ENCODE results near the gene PPP6R2. TPM values are rescaled to one million over a fixed set of nuclear protein-coding genes. Genes with fewer than 3 reads are reported as not detected.

PPP6R2 gene
- total and polyA plus RNA-seq, 9 of the 15 experiments (the other 6 are each of a cell fraction or from before 2014, with no cell fraction given) = 0.32 to 39.8 (median 21.4) TPM

GRCh38 chr22:50482107-50483074 is 139.3 kb downstream of the PPP6R2 start (continued):
- TF ChIP-seq, protein P1, sequence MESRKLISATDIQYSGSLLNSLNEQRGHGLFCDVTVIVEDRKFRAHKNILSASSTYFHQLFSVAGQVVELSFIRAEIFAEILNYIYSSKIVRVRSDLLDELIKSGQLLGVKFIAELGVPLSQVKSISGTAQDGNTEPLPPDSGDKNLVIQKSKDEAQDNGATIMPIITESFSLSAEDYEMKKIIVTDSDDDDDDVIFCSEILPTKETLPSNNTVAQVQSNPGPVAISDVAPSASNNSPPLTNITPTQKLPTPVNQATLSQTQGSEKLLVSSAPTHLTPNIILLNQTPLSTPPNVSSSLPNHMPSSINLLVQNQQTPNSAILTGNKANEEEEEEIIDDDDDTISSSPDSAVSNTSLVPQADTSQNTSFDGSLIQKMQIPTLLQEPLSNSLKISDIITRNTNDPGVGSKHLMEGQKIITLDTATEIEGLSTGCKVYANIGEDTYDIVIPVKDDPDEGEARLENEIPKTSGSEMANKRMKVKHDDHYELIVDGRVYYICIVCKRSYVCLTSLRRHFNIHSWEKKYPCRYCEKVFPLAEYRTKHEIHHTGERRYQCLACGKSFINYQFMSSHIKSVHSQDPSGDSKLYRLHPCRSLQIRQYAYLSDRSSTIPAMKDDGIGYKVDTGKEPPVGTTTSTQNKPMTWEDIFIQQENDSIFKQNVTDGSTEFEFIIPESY (CRISPR knock-in tag; IDR thresholded peaks at IDR 0.05) = peak; percentile 84
- TF ChIP-seq RBFOX2 (IDR thresholded peaks at IDR 0.05; ENCODE audit: low read depth, low read length) = peak; percentile 75
- TF ChIP-seq, protein P2, sequence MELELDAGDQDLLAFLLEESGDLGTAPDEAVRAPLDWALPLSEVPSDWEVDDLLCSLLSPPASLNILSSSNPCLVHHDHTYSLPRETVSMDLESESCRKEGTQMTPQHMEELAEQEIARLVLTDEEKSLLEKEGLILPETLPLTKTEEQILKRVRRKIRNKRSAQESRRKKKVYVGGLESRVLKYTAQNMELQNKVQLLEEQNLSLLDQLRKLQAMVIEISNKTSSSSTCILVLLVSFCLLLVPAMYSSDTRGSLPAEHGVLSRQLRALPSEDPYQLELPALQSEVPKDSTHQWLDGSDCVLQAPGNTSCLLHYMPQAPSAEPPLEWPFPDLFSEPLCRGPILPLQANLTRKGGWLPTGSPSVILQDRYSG (tag; conservative IDR thresholded peaks at IDR 0.05; ENCODE audit: low read depth) = no peak

DNA sequence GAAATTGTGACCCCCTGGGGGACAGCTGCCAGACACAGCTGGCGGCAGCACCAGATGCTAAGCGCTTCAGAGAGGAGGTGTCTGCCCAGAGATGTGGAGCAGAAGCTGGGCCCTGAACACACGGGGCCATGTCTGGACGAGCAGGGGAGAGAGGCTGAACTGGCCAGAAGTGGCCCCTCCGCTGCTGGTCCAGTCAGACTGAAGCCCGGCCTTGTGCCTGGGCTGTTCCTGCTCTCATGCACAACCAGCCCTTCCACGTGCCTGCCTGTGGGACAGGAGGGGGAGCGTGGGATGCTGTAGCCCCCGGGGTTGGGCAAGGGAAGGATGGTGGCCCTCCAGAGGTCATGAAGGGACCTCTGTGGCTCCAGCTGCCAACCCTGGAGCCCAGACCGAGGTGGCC is 140.0 kb downstream of the PPP6R2 start:
- TSS peak; percentile 45 for BruUV-seq (replicated peaks)
- Histone ChIP-seq H3K27me3 (ENCODE audit: control insufficient read depth in 2 of 2, insufficient read depth in 2 of 2, low read length in 2 of 2) (no peaks in the 10 kb centered on the region), H2AFZ (ENCODE audit: low read depth, low read length) (no peak overlapping the region), H3K36me3 (ENCODE audit: control insufficient read depth, insufficient read depth, low read length) (no peaks in the 10 kb centered on the region), H3K79me2 (ENCODE audit: control insufficient read depth, insufficient read depth, low read length) (no peaks in the 10 kb centered on the region), H3K4me1 (replicated peaks in 1 of 2; ENCODE audit: control insufficient read depth in 2 of 2, insufficient read depth in 2 of 2, low read length in 2 of 2) (peaks cover 4 to 66% of the 10 kb centered on the region in 2 experiments; a peak in 3 of 5 replicates), H3K9me3 (replicated peaks; ENCODE audit: control insufficient read depth, insufficient read depth, low read depth, low read length) (no peaks in the 10 kb centered on the region), H3K9me1 (ENCODE audit: control insufficient read depth, insufficient read depth, low read length) (no peaks in the 10 kb centered on the region), H4K20me1 (replicated peaks; ENCODE audit: control insufficient read depth, insufficient read depth, low read length) (no peaks in the 10 kb centered on the region), H3K27ac (ENCODE audit: extremely low read depth, low read depth, low read length) (no peak overlapping the region), H3K9ac (ENCODE audit: insufficient read depth in 1 of 2, low read depth in 2 of 2, low read length in 2 of 2) (no peak overlapping the region), H3K4me2 (ENCODE audit: insufficient read depth, low read length) (no peak overlapping the region), H3K4me3 (no peak overlapping the region)
- TF ChIP-seq ZNF695 (CRISPR knock-in tag; IDR thresholded peaks at IDR 0.05) (no peak), KAT7 (CRISPR knock-in tag; IDR thresholded peaks at IDR 0.05; ENCODE audit: borderline replicate concordance) (no peak), PRPF4 (IDR thresholded peaks at IDR 0.05; ENCODE audit: insufficient read depth, low read depth, low read length, poor library complexity, severe bottlenecking) (no peak), ZNF436 (CRISPR knock-in tag; IDR thresholded peaks at IDR 0.05) (no peak)
- CTCF ChIA-PET (ENCODE audit: low intra/inter-chr PET ratio) = no interaction called here
- ATAC-seq = no peak
- in situ Hi-C loops (cut with MboI) = no loop called here
- no peak for FAIRE-seq
- POLR2A ChIA-PET = interaction anchor here (1.2 kb wide), 1 partner anchor 9 kb away, joined by 5 read pairs; no protein-coding TSS in a partner anchor
- DNase-seq (ENCODE audit: extremely low read depth in 1 of 4, low spot score in 3 of 4) = no peak
- 87% methylated on average over 6 of the region's 10 CpGs for WGBS (ENCODE audit: insufficient coverage, low coverage, missing lambda C conversion rate)
- intact Hi-C loops (cut with micrococcal nuclease) = no loop called here
